Endothelial cell of umbilical vein (primary cell): ENCODE measurements around the gene WDPCP. TPM values are rescaled to one million over a fixed set of nuclear protein-coding genes. Genes with fewer than 3 reads are reported as not detected.

Source experiments
- BruUV-seq: library from RNA; stranded (reverse); fragments of 400-500 nt; replicated peaks from 2 replicates; lab custom pipeline; 2021; lab: Mats Ljungman, UMichigan
- CTCF ChIA-PET: fragments of 300-600, 350-600 bp; sonication (Branson Sonifier 250); formaldehyde crosslinking; loops from one replicate; lab custom pipeline; 2021; ENCODE audit warnings: antibody characterized with exemption, inconsistent platforms; lab: Charles Lee
- POLR2A ChIA-PET: fragments of 300-600, 350-600 bp; sonication (Branson Sonifier 250); formaldehyde crosslinking; loops from one replicate; lab custom pipeline; 2021; ENCODE audit warnings: antibody characterized with exemption, inconsistent platforms; lab: Charles Lee
- DNase-seq: peaks from one replicate; pipeline ENCODE4 v3.0.0-alpha.2; 2011; ENCODE audit warnings: low read depth, low spot score
- FAIRE-seq: peaks from 2 replicates; lab custom pipeline; 2011; peaks lifted over from hg19 to GRCh38; lab: Jason Lieb, UNC
- H2AFZ ChIP-seq: 2 replicates; pipeline ENCODE4 v1.6.0; 2012; ENCODE audit warnings: low read depth, low read length, control low read depth, inconsistent platforms
- H3K27ac ChIP-seq: 2 replicates; pipeline ENCODE4 v1.5.1; 2011; ENCODE audit warnings: low read depth, mild to moderate bottlenecking, control low read depth, low read length, moderate library complexity; ENCODE audit not compliant: insufficient read depth
- H3K27me3 ChIP-seq, 2 experiments: 2 replicates each; pipeline versions ENCODE4 v1.6.0 to v1.6.1; 2011; ENCODE audit warnings: low read length in 2 of 2, mixed read lengths in 1 of 2; ENCODE audit not compliant: control insufficient read depth in 2 of 2, insufficient read depth in 2 of 2
- H3K36me3 ChIP-seq, 2 experiments: 2 replicates in 1 of 2; 3 replicates in 1 of 2; pipeline ENCODE4 v1.5.1; 2011; ENCODE audit warnings: low read length in 2 of 2, mild to moderate bottlenecking in 1 of 2, moderate library complexity in 1 of 2; ENCODE audit not compliant: control insufficient read depth in 2 of 2, insufficient read depth in 2 of 2; ENCODE audit errors: extremely low read depth in 1 of 2
- H3K4me1 ChIP-seq: 3 replicates; pipeline ENCODE4 v1.5.1; 2011; ENCODE audit warnings: mild to moderate bottlenecking, low read length; ENCODE audit not compliant: control insufficient read depth, insufficient read depth; ENCODE audit errors: extremely low read depth
- H3K4me2 ChIP-seq: 2 replicates; pipeline ENCODE4 v1.6.1; 2011; ENCODE audit warnings: low read length, control low read depth, mixed read lengths; ENCODE audit not compliant: insufficient read depth
- H3K4me3 ChIP-seq, 3 experiments: fragments of 200-600 bp in 1 of 3; sonication (generic), shearing (Covaris generic) in 1 of 3; replicated peaks in 1 of 3; 2 replicates each; pipeline ENCODE4 v1.5.1; 2011 to 2016; ENCODE audit warnings: control low read depth in 3 of 3, low read length in 3 of 3, mild to moderate bottlenecking in 2 of 3, inconsistent platforms in 1 of 3, low read depth in 1 of 3, moderate library complexity in 1 of 3; ENCODE audit not compliant: insufficient read depth in 1 of 3
- H3K79me2 ChIP-seq: 2 replicates; pipeline ENCODE4 v1.6.0; 2012; ENCODE audit warnings: low read length, inconsistent platforms; ENCODE audit not compliant: control insufficient read depth, insufficient read depth
- H3K9ac ChIP-seq: replicated peaks from 2 replicates; pipeline ENCODE3; 2011; ENCODE audit warnings: low read length, control low read depth; ENCODE audit not compliant: insufficient read depth; ENCODE audit errors: extremely low read depth
- H3K9me1 ChIP-seq: replicated peaks from 3 replicates; pipeline ENCODE4 v1.6.0; 2011; ENCODE audit warnings: mild to moderate bottlenecking, low read length; ENCODE audit not compliant: control insufficient read depth, insufficient read depth; ENCODE audit errors: extremely low read depth
- H3K9me3 ChIP-seq: replicated peaks from 2 replicates; pipeline ENCODE4 v1.5.1; 2012; ENCODE audit warnings: low read length, inconsistent platforms; ENCODE audit not compliant: control insufficient read depth, insufficient read depth
- H4K20me1 ChIP-seq: replicated peaks from 2 replicates; pipeline ENCODE3; 2011; ENCODE audit warnings: mild to moderate bottlenecking, low read length; ENCODE audit not compliant: control insufficient read depth, insufficient read depth; ENCODE audit errors: extremely low read depth
- EZH2 ChIP-seq: IDR thresholded peaks from 2 replicates; pipeline ENCODE4 v1.6.1; 2012; ENCODE audit warnings: borderline replicate concordance, low read depth, mild to moderate bottlenecking, moderate library complexity, low read length, inconsistent platforms; ENCODE audit not compliant: severe bottlenecking
- FOS ChIP-seq: IDR thresholded peaks from 2 replicates; pipeline ENCODE4 v1.6.1; 2011; ENCODE audit warnings: mild to moderate bottlenecking, low read length, moderate library complexity, borderline replicate concordance; ENCODE audit not compliant: insufficient read depth
- GATA2 ChIP-seq: IDR thresholded peaks from 2 replicates; pipeline ENCODE4 v1.7.0; 2011; ENCODE audit warnings: low read depth, mild to moderate bottlenecking, moderate library complexity, mixed read lengths, low read length; ENCODE audit not compliant: insufficient read length, insufficient read depth
- JUN ChIP-seq: IDR thresholded peaks from 2 replicates; pipeline ENCODE4 v1.6.1; 2011; ENCODE audit warnings: borderline replicate concordance, low read depth; ENCODE audit not compliant: insufficient read length, insufficient read depth
- MAX ChIP-seq: IDR thresholded peaks from 2 replicates; pipeline ENCODE4 v1.6.1; 2011; ENCODE audit not compliant: insufficient read depth, insufficient read length
- MYC ChIP-seq: IDR thresholded peaks from one replicate; pipeline ENCODE4 v1.6.1; 2011; ENCODE audit warnings: mild to moderate bottlenecking, low read depth, low read length
- POLR2A ChIP-seq: IDR thresholded peaks from 2 replicates; pipeline ENCODE4 v1.6.1; 2012; ENCODE audit warnings: low read depth, mild to moderate bottlenecking, control low read depth, low read length
- POLR2AphosphoS5 ChIP-seq: IDR thresholded peaks from 2 replicates; pipeline ENCODE4 v1.6.1; 2012; ENCODE audit warnings: low read depth, mild to moderate bottlenecking, control low read depth, low read length, moderate library complexity; ENCODE audit not compliant: insufficient read depth
- dilution Hi-C: fragments of 300-500 bp; cut with MboI; formaldehyde crosslinking; loops from one replicate; pipeline ENCODE4 v1.15.0; 2019; ENCODE audit warnings: low sequenced_read_pairs; ENCODE audit not compliant: extremely low pct_ligation_motif_present
- intact Hi-C: fragments of 100-400 bp; cut with micrococcal nuclease; formaldehyde crosslinking; loops from one replicate; pipeline ENCODE4 v1.10.0; 2022
- polyA plus RNA-seq, 4 experiments: library from polyadenylated mRNA; depleted of rRNA in 3 of 4; stranded (reverse) in 3 of 4; unstranded in 1 of 4; fragments of >200 nt; gene quantifications; 2 replicates each; pipeline versions ENCODE4 v1.2.1 to v1.2.3, GENCODE V29; 2011 to 2012; ENCODE audit warnings: missing spikeins in 1 of 4
- total RNA-seq: library from RNA; stranded (reverse); gene quantifications from 2 replicates; pipeline ENCODE4 v1.2.3, GENCODE V29; 2021
- TF ChIP-seq, protein P1 (sequence below), 2 donors: IDR thresholded peaks; 1 replicate in 1 of 2; 2 replicates in 1 of 2; pipeline ENCODE4 v1.5.1; 2011; ENCODE audit warnings: low read length in 2 of 2, mild to moderate bottlenecking in 2 of 2, moderate library complexity in 2 of 2, control low read depth in 1 of 2, inconsistent platforms in 1 of 2, low read depth in 1 of 2; ENCODE audit not compliant: insufficient read depth in 1 of 2; ENCODE audit errors: extremely low read depth in 1 of 2

The WDPCP gene
- total and polyA plus RNA-seq, 2 donors (not counting 3 experiments of a cell fraction or from before 2014, with no cell fraction given): 4.0 to 8.8 TPM

DNA sequence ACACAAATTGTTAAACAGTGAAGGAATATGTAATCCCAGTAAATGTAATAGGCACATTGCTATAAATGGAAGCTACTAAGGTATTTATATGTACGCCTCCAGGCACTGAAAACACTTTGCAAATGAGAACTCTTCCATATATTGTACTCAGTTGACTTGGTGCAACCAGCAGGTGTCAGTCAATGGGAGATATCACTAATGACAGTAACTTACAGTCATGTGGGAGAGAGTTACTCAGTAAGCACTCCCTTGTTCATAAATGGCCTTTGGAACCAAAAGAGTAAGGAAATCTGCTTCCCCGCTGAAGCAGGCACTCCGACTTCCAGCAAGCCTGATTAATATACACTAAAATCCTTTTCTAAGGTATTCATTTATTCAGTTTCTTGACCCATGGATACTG is 6.4 kb upstream of the WDPCP start:
- Histone ChIP-seq H4K20me1 (no peaks in the 10 kb centered on the region), H3K4me1 (peaks cover 6% of the 10 kb centered on the region), H3K9me1 (peaks cover 2% of the 10 kb centered on the region), H3K9me3 (no peaks in the 10 kb centered on the region), H3K4me3 (no peak overlapping the region), H3K4me2 (no peak overlapping the region), H3K27me3 (no peaks in the 10 kb centered on the region), H3K27ac (no peak overlapping the region), H3K9ac (no peak overlapping the region), H2AFZ (no peak overlapping the region), H3K79me2 (peaks cover 40% of the 10 kb centered on the region), H3K36me3 (peaks cover 0 to 14% of the 10 kb centered on the region in 2 experiments)
- TF ChIP-seq EZH2 (no peak), JUN (no peak), POLR2A (no peak), MYC (no peak), POLR2AphosphoS5 (no peak), MAX (no peak), FOS (no peak), GATA2 (no peak)
- TF ChIP-seq, protein P1, sequence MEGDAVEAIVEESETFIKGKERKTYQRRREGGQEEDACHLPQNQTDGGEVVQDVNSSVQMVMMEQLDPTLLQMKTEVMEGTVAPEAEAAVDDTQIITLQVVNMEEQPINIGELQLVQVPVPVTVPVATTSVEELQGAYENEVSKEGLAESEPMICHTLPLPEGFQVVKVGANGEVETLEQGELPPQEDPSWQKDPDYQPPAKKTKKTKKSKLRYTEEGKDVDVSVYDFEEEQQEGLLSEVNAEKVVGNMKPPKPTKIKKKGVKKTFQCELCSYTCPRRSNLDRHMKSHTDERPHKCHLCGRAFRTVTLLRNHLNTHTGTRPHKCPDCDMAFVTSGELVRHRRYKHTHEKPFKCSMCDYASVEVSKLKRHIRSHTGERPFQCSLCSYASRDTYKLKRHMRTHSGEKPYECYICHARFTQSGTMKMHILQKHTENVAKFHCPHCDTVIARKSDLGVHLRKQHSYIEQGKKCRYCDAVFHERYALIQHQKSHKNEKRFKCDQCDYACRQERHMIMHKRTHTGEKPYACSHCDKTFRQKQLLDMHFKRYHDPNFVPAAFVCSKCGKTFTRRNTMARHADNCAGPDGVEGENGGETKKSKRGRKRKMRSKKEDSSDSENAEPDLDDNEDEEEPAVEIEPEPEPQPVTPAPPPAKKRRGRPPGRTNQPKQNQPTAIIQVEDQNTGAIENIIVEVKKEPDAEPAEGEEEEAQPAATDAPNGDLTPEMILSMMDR (IDR thresholded peaks at IDR 0.05; ENCODE audit: extremely low read depth in 1 of 2, insufficient read depth in 1 of 2, low read depth in 1 of 2, low read length in 2 of 2): no peak
- DNase-seq (no peak), FAIRE-seq (no peak)
- intact Hi-C loops (no loop called here), dilution Hi-C loops (no loop called here)
- CTCF ChIA-PET: interaction anchor here (1.9 kb wide), 1 partner anchor 266 kb away, joined by 6 read pairs; no protein-coding TSS in a partner anchor
- POLR2A ChIA-PET: no interaction called here
- no TSS peak for BruUV-seq
